Activated CD4-positive, alpha-beta T cell treated with anti-CD3 and anti-CD28 coated beads, Interleukin-2, Interleukin-4, amounts not matched to agents 100 ng/mL and 50 ng/mL, durations not matched to agents 16 hours and 8 hours (primary cell): ENCODE measurements around the gene C19orf38.
"Not testable (repeated sequence)": the region's sequence is repeated elsewhere in the genome, so short reads cannot be mapped to it uniquely, and the experiment has no call there.

ENCODE experiments used
- DNase-seq: peaks from one replicate; pipeline ENCODE4 v3.0.0-alpha.2; 2020; ENCODE audit warnings: low spot score

The C19orf38 gene

DNA sequence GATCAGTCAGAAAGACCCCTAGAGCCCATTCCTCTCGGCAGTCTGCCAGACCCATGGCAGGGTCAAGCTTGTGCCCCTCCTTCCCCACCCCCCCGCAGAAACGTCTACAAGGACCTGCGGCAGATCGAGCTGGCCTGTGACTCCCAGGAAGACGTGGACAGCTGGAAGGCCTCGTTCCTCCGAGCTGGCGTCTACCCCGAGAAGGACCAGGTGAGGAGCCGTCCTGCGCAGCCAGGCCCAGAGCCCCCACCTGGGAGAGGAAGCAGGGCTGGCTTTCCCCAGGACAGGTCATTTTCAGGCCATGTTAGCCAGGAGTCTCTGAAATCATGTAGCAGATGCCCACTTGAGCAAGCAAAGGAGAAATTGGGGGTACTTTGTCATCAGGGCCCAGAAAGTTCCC, 24.5 kb upstream of the C19orf38 start:
- no peak for DNase-seq

DNA sequence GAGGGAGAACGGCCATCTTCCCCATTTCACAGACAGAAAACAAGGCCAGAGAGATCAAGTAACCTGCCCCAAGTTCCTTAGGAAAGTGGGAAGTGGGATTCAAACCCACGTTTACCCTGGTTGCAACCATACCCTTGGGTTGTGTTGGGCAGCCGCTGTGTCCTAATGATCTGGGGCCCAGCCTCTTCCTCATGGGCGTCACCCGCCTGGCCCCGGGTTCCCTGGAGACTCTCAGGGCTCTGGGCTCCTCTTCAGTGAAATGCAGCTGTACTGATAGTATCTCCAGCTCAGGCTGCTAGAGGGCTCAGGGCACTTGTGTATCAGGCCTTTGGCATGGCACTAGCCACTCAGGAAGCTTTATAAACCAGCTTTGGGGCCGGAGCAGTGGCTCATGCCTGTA, 22.0 kb upstream of the C19orf38 start:
- no peak for DNase-seq

DNA sequence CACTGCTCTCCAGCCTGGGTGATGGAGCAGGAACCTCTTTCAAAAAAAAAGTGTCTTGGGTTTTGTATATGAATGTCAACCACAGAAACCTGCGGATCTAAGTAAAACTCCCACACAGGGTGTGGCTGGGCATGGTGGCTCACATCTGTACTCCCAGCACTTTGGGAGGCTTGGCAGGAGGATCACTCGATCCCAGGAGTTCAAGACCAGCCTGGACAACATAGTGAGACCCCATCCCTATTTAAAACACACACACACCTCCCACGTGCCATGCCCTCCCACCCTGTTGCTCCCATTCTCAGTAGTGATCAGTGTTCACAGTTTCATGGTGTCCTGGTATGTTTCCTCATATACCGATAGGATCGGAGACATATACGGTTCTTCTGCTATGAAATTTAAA, 21.4 kb upstream of the C19orf38 start:
- no peak for DNase-seq

DNA sequence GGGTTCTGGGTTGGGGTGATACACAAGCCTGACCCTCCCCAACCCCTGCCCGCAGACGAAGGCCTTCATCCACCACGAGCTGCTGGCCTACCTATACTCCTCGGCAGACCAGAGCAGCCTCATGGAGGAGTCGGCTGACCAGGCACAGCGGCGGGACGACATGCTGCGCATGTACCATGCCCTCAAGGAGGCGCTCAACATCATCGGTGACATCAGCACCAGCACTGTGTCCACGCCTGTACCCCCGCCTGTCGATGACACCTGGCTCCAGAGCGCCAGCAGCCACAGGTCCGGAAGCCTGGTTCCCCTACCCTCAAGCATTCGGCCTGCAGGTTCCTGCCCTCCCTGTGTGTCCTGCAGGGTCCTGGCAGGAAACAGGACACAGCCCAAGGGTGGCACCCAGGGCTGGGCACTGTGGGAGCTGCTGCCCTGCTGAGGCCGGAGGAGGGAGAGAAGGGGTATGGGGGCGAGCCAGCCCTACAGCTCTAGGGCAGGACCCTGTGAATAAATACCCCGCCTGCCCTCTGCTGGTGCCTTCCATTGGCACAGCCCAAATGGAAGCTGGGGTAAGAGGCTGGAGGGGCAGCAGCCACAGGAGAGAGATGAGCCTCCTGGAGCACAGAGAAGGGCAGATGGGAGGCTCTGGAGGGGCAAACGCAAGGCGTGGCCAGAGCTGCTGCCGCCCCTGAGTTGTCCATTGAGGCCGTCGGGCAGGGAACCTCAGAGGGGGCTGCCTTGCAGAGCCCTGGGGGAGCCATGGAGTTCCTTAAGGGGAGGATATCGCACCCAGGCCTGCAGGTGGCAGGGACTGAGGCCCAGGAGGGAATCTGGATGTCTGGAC, 19.0 kb upstream of the C19orf38 start:
- no peak for DNase-seq

DNA sequence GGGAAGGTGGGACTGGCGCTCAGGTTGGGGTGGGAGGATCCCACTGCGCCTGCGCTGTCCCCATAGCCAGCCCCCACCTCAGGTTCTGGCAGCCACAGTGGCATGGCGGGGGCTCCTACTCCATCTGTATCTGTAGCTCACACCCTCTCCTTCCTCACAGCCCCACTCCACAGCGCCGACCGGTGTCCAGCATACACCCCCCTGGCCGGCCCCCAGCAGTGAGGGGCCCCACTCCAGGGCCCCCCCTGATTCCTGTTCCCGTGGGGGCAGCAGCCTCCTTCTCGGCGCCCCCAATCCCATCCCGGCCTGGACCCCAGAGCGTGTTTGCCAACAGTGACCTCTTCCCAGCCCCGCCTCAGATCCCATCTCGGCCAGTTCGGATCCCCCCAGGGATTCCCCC, 18.2 kb upstream of the C19orf38 start:
- DNase-seq: no peak

DNA sequence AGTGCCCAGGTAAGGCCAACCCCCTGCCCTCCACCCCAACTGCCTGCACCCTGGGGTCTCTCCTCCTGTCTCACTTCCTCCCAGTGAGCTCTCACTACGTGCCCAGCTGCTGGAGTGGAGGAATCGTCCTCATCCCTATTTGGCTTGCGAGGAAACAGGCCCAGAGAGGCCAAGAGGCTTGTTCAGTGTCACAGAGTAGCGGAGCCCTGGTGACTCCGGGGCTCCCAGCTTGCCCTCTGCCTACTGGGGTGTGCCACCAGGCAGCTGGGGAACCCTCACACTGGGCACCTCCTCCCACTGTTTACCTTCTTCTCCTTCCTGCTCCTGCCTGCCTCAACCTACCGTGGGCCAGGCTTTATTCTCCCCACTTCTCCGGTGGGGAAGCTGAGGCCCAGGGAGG, 17.8 kb upstream of the C19orf38 start:
- no peak for DNase-seq

DNA sequence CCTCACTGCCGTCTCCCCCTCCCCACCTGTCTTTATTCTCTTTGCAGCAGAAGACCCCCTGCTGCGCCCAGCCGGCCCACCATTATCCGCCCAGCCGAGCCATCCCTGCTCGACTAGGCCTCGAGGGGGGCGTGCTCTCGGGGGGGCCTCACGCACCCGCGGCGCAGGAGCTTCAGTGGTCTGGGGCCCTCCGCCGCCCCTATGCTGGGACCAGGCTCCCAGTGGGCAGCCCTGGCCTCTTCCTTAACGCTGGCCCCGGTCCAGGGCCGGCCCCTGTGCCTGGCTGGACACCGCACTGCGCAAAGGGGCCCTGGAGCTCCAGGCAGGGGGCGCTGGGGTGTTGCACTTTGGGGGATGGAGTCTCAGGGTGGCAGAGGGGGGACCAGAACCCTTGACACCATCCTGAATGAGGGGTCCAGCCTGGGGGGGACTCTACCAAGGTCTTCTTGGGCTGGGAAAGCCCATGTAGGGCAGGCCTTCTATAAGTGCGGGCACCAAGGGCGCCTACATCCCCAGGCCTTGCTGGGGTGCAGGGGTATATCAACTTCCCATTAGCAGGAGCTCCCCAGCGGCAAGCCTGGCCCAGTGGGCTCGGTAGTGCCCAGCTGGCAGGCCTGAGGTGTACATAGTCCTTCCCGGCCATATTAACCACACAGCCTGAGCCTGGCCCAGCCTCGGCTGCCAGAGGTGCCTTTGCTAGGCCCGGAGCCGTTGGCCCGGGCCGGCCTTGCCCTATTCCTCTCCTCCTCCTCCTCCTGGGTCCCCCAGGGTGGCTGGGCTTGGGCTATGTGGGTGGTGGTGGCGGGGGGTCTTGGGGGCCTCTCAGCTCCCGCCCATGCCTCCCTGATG, 17.1 kb upstream of the C19orf38 start:
- no peak for DNase-seq

DNA sequence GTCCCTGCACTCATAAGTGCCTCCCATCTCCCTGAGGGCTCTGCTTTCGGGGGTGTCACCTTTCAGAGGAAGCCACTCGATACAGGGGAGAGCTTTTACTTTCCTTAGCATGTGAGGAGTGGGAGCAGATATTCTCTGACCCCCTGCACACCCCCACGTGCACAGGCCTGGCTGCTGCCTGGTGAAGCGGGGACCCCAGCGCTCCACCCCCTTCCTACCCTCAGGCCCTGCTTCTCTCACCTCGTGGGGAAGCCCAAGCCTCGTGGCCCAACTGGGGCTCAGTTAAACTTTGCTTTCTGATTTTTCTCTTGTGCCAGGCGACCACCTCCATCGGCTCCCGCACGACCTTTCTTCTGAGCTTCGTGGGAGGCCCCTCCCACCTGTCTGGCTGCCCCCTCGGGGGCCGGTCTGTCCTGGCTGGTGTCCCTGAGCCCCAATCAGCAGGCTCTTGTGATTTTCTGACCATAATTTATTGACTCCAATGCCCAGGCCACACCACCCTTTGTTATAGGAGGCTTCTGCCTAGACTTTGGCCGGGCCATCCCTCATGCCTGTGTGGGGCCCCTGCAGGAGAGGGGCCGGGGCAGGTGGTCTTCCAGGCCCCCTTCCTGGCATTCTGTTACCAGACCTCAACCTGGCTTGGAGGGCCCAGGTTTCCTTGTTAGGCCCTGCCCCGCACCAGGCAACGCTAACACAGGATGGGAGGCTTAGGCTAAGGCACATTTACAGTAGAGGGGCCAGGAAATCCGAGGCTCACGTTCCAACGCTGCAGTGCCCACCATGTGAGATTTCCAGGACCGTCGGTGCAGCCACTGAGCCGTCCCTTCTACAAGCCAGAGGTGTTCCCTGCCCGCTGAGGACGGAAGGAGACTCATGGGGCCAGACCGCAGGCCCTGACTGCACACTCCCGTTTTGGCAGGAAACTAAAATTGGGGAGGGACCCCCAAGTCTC, 16.0 kb upstream of the C19orf38 start:
- DNase-seq: no peak

DNA sequence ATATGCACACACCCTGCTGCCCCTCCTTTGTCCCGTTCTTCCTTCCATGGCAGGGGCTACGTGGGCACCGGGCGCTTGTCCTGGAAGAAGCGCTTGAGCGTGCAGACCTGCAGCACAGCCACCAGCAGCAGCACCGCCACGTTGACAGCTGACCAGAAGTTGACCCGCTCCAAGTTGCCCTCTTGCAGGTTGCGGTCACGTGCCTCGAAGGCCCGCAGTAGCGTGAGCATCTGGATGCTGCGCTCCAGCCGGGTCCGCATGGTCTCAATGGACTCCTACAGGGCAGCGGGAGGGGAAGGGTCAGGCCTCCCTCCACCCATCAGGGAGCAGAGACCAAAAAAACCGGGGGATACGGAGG, 15.3 kb upstream of the C19orf38 start:
- no peak for DNase-seq

DNA sequence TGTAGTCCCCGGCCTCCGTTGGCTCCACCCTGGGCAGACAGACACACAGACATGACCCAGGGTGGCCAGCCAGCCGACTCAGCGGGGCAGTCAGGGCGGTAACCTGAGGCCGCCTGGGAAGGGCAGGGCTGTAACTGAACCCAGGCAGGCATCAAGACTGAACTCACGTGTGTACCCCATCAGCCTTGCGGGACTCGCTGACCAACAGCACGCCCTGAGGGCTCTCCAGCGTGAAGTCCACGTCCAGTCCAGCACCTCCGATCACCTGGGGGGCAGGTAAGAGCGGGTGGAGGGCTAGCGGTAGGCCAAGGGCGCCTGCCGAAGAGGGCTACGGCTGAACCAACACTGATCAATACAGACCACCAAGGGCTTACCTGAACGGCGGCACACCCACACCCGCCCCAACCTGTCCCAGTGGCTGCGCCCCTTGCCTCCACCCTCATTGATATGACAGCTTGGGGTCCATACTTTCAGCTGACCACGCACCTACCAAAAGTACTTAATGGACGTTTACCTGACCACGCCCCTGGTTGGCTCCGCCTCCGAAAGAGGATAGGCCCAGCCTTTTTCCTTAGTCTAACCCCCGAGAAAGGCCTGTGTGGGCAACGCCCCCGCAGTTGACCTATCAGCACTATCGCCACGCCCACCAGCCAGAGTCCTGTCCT, 13.0 kb upstream of the C19orf38 start:
- DNase-seq: no peak

DNA sequence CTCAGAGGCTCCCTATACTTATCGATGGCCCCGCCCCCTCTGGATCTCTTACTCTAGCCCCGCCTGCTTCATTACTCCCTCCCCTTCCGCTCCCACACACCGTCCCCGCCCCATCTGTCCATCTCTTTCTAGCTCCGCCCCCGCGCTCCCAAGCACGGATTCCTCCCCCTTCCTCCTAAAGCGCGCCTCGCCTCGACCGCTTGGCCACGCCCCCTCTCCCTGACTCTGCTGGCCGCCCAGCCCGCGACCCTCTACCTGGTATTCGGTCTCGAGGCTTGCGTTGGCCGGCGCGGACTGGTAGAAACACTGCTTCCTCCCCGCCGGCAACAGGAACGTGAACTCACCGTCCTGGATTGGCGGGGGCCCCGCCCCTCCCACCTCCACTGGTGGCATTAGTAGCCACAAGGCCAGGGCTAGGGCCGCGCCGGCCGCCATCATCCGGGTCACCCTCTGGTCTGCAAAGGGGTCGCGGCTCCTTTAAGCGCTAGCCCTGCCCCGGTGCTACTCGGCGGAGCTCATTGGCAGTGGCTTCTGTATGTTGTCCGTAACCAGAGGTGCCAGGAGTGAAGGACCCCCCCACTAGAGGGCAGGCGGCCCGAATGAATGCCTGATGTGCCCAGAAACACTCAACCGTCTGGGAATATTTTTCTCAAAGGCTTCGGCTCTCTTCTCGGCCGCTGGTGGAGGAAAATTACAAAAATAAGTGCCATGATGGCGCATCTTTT, 12.3 kb upstream of the C19orf38 start, which contains the start of gene TMED1:
TMED1 (minus strand) TSS at position 459 of the 725 bp plus-strand sequence; CDS start at position 438, 21 bp downstream.
- peak; percentile 98 for DNase-seq

DNA sequence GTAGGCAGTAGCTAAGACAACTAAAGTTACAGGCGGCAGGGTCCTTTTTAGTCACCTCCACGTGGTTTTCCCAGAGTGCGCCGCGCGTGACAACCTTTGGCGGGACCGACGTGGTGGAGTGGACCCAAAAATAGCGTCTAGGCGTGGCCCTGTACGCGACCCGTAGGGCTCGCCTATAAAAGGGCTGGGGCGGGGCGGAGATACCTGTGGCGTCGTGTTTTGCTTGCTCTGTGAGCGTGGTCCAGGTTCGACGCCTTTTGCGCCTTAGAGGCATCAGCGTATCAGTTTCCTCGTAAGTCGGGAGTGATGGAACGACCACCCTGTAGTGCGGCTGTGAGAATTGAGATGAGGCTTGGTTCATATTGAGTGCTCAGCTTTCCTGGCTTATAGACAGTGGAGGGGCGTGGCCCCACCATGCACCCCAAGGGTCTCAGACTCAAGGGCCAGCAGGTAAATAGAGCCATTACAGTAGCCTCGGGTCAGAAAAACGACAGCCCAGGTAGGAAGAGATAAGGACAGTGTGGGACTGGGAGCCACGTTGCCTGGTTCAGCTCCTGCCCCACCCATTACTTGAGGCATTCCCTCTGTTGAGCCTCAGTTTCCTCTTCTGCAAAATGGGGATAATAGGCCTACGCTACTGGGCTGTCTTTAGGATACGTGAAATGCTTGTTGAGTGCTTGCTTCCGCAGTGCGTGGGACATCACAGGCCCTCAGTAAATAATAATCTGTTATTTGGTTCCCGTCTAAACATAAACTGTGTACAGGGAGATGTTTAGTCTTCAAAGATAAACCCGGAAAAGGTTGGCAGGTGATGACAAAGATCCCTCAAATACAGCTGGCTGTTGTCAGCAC, 11.5 kb upstream of the C19orf38 start:
- peak; percentile 85 for DNase-seq

DNA sequence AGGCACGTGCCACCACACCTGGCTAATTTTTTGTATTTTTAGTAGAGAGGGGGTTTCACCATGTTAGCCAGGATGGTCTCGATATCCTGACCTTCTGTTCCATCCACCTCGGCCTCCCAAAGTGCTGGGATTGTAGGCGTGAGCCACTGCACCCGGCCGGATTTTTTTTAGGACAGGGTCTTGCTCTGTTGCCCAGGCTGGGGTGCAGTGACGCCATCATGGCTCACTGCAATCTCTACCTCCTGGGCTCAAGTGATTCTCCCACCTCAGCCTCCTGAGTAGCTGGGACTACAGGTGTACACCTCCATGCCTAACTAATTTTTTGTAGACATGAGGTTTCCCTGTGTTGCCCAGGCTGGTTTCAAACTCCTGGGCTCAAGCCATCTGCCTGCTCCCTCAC, 10.6 kb upstream of the C19orf38 start:
- DNase-seq: not testable (repeated sequence)

DNA sequence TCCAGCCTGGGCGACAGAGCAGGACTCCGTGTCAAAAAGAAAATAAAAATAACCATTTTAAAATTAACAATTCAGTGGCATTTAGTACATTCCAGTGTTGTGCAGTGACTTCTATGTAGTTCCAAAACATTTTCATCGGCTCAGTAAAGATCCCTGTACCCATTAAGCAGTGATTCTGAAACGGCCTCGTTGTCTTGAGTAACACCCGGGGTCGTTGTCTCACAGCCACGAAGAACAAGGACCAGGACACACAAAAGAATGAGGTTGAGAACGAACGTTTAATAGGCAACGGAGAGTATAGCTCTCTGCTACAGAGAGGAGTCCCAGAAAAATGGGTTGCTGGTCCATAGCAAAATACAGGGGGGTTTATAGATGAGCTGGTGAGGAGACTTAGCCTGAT, 9.8 kb upstream of the C19orf38 start:
- no peak for DNase-seq

DNA sequence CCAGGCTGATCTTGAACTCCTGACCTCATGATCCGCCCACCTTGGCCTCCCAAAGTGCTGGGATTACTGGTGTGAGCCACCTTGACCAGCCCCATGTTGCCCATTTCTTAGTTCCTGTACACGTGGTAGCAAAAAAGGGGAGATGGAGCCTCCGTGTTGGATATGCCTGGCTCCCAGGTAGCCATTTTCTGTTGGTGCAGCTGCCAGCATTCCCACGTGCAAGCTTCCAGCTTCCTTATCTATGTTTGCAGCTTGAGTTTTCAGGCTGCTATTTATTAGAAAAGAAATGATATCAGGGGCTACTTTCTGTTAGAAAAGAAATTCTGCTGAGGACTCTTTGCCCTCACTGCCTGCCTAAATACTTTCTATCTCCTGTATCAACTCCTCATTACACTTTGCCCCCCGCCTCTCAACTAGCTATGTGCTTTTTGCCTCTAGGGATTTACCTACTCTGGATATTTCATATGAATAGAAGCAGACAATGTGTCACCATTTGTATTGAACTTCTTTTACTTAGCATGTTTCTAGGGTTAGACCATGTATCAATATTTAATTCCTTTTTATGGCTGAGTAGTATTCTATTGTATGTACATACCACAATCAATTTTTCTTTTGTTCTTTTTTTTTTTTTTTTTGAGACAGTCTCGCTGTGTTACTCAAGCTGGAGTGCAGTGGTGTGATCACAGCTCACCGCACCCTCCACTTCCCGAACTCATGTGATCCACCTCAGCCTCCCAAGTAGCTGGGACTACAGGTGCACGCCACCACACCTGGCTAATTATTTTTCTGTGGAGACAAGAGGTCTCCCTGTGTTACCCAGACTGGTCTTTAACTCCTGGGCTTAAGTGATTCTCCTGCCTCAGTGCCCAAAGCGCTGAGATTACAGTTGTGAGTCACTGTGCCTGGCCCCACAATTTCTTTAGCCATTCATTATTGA, 8.8 kb upstream of the C19orf38 start:
- DNase-seq: no peak

DNA sequence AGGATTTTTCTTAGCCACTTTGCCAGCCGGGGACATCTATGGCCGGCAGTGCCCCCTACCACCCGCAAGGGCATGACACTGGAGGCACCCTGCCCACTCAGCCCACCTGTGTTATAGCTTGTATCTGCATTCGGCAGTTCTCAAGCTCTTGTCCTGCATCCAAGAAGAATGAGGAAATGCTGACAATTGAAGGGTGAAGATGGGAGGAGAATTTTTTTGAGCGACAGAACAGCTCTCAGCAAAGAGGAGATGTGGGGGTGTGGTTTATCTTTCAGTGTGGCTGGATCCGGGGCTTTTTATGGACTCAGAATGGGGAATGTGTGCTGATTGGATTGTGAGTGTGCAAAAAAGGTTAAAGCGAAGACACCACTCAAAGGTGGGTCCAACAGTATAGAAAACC, 5.4 kb upstream of the C19orf38 start:
- DNase-seq: no peak

DNA sequence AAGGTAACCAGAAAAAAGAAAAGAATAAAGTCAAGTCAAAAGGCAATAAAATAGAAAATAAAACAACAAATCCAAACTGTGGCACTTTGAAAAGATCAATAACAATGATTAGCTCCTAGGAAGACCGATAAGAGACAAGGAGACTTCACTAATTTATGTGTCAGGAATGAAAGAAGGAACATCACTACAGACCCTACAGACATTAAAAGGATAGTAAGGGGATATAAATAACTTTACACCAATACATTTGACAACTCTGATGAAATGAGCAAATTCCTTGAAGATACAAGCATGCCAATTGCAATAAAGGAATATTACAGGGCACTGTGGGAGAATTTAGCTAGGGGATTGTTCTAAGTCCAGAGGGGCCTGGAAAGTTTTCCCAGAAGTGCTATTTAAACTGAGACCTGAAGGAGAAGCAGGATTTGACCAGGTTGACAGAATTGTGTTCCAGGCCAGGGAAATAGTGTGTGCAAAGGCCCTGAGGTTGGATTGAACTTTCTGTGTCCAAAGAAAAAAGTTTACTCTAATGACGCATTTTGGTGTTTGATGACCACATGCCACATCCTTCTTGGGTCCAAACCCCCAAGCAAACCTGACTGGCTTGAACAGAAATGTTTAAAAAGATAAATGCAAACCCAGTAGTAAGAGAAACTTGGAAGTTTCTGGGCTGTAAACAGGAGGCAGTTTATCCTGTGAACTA, 1.6 kb upstream of the C19orf38 start:
- DNase-seq: no peak

DNA sequence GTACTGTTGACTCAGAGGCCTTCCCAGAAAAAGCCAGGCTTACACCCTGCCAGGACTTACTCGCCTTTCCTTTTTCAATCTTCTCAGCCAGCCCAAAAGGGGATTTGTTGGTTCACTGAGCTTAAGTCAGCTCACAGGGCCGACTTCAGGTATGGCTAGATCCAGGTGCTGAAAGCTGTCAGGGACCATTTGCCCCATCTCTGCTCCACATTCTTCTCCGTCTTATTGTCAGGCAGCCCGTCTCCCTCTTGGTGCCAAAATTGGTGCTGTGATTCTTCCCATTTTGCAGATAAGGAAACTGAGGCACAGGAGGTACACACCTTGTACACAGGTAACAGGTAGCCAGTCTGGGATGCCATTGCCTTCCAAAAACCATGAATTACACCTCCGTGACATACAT, 2.4 kb downstream of the C19orf38 start:
- DNase-seq: no peak
